ENCODE results near the gene CLHC1.

- TF ChIP-seq POLR2AphosphoS5 (IDR thresholded peaks at IDR 0.05; ENCODE audit: low read depth, low read length) = no peak
- no peak for TF ChIP-seq POLR2A (IDR thresholded peaks at IDR 0.05; ENCODE audit: low read depth, low read length)
- TF ChIP-seq TAF1 (IDR thresholded peaks at IDR 0.05; ENCODE audit: borderline replicate concordance, low read depth, low read length) = no peak
These were observed 75.8 kb downstream of the CLHC1 start for GRCh38 chr2:55156326-55156725.
